ENCODE measurements around the gene PRPF40B.

Gene PRPF40B

DNA sequence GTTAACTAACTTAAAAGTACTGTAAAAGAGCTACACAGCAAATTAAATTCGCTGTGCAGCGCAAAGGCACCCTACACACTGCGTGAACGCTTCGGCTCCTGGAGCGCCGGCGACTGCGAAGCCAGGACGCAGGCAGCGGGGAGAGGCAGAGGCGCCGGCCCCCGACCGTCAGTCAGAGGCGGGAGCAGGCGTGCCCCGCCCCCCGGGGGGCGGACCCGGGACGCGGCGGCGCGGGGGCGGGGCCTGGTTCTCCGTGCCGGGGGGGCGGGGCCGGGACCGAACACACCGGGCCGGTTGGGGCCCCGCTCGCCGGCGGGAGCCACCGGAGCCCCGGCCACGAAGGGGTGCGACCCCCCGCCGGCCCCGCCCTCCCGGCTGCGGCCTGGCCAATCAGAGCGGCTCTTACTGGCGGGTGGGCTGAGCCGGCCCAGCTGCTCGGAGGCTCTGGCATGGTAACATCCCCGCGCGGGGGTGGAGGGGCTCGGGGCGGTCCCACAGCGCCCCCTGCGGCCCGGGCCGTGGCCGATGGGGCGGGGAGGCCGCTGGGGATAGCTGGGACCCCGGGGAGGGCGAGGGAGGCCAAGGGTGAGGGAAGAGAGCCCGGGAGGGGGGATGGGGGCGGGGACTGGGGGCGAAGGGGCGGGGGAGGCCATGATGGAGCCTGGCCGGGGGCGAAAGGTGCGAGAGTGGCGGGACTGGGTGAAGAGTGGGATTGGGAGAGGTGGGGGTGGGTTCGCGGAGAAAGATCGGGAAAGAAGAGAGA, at the start of gene PRPF40B:
PRPF40B (plus strand) TSS at position 420 of the 763 bp plus-strand sequence; CDS start at position 450, 30 bp downstream.
- H3K4me3 ChIP-seq (replicated peaks in 1 of 2; ENCODE audit: low read depth in 2 of 2, low read length in 2 of 2) = peak within 1 kb of the TSS; percentile 47 to 63
- TF ChIP-seq, protein P1, sequence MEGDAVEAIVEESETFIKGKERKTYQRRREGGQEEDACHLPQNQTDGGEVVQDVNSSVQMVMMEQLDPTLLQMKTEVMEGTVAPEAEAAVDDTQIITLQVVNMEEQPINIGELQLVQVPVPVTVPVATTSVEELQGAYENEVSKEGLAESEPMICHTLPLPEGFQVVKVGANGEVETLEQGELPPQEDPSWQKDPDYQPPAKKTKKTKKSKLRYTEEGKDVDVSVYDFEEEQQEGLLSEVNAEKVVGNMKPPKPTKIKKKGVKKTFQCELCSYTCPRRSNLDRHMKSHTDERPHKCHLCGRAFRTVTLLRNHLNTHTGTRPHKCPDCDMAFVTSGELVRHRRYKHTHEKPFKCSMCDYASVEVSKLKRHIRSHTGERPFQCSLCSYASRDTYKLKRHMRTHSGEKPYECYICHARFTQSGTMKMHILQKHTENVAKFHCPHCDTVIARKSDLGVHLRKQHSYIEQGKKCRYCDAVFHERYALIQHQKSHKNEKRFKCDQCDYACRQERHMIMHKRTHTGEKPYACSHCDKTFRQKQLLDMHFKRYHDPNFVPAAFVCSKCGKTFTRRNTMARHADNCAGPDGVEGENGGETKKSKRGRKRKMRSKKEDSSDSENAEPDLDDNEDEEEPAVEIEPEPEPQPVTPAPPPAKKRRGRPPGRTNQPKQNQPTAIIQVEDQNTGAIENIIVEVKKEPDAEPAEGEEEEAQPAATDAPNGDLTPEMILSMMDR (IDR thresholded peaks at IDR 0.05; ENCODE audit: low read depth, low read length) = no peak
- DNase-seq (ENCODE audit: low read depth in 2 of 2) = peak; percentile 79 to 89

DNA sequence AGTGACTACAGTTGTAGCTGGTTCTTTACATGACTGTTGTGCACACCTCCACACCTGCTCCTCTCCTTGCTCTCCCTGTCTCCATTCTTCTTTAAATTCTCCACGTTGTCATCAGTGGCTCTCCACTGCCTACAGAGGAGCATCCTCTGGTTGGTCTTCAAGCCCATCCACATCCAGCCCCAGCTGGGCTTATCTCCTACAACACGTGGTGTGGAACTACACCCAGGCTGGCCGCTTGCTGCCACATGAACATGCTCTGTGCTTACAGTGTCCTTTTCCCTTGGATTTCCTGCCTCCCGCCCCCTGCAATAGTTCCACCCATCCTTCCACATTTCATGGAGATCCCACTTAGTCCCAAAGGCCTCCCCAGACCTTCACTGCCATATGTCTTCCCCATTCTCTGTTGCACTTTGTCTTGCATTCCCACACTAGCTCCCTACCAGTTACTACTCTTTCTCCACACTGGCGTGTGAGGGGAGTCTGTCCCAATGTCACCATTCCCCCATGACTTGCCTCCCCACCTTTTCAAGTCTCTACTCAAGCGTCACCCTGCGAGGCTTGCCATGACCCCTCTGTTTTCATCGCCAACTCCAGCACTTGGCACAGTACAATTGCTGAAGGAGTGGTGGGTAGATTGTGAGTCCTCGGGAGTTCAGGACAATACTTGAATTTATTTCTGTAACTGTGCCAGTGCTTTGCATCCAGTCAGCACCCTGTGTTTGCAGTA, 45.6 kb upstream of the PRPF40B start:
- H3K4me3 ChIP-seq (replicated peaks in 1 of 2; ENCODE audit: low read depth in 2 of 2, low read length in 2 of 2) = no peak overlapping the region
- TF ChIP-seq, protein P1 (IDR thresholded peaks at IDR 0.05; ENCODE audit: low read depth, low read length) = no peak
- DNase-seq (ENCODE audit: low read depth in 2 of 2) = no peak

DNA sequence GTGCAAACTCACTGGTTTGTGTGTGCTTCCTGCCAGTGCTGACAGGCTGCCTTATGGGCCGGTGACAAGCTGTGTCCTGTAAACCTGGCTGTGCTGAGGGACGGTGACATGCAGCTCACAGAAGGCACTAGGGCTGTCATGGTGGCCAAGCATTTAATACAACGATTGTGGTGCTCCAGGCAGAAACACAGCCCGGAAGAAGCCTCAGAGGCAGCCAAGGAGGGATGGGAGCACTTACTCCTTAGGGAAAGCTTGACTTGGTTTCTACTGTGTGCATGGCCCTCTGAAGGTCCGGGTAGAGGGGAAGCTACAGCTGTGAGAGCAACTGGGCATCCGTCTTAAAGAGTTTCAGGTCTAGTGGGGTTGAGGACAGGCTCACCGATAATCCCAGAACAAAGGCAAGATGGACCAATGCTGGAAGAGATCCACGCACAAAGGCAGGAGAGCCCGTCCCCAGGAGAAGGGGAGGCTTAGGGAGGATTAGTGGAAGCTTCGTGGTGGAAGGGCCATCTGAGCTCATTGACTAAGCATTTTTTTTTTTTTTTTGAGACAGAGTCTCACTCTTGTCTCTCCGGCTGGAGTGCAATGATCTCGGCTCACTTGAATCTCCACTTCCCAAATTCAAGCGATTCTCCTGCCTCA, 44.8 kb upstream of the PRPF40B start:
- TF ChIP-seq, protein P1 (IDR thresholded peaks at IDR 0.05; ENCODE audit: low read depth, low read length) = no peak
- H3K4me3 ChIP-seq (replicated peaks in 1 of 2; ENCODE audit: low read depth in 2 of 2, low read length in 2 of 2) = no peak overlapping the region

DNA sequence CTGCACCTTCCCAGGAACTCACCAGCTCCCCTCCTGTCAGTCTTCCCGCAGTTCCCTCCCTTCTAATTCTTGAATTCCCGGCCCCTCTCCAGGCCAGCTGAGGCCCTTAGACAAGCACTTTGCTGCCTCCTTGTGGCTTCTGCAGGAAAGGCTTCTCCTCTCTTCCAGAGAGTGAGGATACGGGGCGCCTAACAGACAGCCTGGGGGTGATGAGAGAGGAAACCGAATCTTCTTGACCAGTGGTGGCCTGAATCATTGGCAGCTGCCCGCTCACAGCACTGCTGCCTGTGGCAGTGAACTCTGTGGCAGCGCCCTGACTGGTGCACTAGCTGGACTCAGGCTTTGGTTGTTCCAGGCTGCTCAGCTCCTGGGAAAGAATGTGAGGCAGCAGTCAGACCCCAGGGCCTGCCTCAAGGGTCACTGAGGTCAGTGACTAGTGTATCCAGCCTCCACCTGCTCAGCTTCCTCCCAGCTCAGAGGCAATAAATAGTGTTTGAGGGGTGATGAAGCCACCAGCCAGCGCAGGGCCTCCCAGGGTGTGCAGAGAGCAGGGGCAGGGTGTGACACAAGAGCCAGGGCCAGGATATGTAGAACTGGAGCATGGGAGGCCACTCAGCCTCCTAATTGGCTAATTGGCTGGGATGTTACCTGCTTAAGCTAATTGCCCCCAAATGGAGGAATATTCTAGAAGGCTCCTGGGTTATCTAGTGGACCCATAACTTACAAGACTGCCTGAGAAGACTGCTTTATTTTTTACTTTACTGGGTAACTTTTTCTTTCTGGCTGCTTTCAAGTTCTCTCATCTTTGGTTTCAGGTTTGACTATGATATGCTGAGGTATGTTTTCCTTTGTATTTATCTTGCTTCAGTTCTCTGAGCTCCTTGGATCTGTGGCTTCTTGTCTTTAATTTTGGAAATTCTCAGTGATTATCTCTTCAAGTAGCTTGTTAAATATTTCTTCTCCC, 42.5 kb upstream of the PRPF40B start:
- TF ChIP-seq, protein P1 (IDR thresholded peaks at IDR 0.05; ENCODE audit: low read depth, low read length) = peak; percentile 94
- DNase-seq (ENCODE audit: low read depth in 2 of 2) = peak; percentile 79 to 82
- no peak overlapping the region for H3K4me3 ChIP-seq (replicated peaks in 1 of 2; ENCODE audit: low read depth in 2 of 2, low read length in 2 of 2)

More for the DNA sequence above, 44.8 kb upstream of the PRPF40B start:
- DNase-seq (ENCODE audit: low read depth in 2 of 2) = no peak

- TF ChIP-seq, protein P1 (IDR thresholded peaks at IDR 0.05; ENCODE audit: low read depth, low read length) = no peak
- H3K4me3 ChIP-seq (replicated peaks in 1 of 2; ENCODE audit: low read depth in 2 of 2, low read length in 2 of 2) = no peak overlapping the region
- DNase-seq (ENCODE audit: low read depth in 2 of 2) = no peak
Observed at GRCh38 chr12:49582201-49582600, 41.2 kb upstream of the PRPF40B start.

DNA sequence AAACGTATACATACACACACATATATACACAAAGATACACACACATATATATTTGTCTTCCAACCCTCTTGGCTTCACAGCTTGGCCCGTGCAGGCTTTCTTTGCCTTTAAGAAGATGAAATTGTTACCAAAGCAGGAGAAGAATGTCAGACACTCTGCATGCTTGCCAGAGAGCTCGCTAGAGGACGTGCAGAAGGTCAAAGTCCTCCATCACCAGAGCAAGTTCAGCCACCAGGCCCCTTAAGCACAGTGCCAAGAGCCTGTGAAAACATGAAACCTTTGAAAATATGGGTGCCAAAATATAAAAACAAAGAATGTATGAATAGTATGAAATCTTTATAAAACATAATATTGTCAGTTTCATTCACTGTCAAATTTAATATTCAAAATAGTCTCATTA, 40.5 kb upstream of the PRPF40B start:
- no peak overlapping the region for H3K4me3 ChIP-seq (replicated peaks in 1 of 2; ENCODE audit: low read depth in 2 of 2, low read length in 2 of 2)
- TF ChIP-seq, protein P1 (IDR thresholded peaks at IDR 0.05; ENCODE audit: low read depth, low read length) = no peak
- peak in 1 of 2 donors; percentile 68 for DNase-seq (ENCODE audit: low read depth in 2 of 2)

All from cardiac fibroblast (primary cell).